Caki2 (cell line): ENCODE measurements around the gene GPATCH3. TPM values are rescaled to one million over a fixed set of nuclear protein-coding genes. Genes with fewer than 3 reads are reported as not detected.

Source experiments
- DNase-seq: peaks from one replicate; pipeline ENCODE4 v3.0.0-alpha.2; 2015; ENCODE audit warnings: low read depth
- in situ Hi-C: cut with HindIII; loops from 2 replicates; pipeline ENCODE4 v1.10.0; 2016; ENCODE audit warnings: low sequenced_read_pairs, low pct_unique_long_range_greater_than_20kb, mixed read lengths
- total RNA-seq: library from RNA; depleted of rRNA; stranded (reverse); fragments of >200 nt; shearing (Covaris generic); gene quantifications from 2 replicates; pipeline ENCODE4 v1.2.3, GENCODE V29; 2014; ENCODE audit warnings: low replicate concordance

Gene GPATCH3
- total RNA-seq, 1 experiment from 2014 or later: 13.0 TPM

DNA sequence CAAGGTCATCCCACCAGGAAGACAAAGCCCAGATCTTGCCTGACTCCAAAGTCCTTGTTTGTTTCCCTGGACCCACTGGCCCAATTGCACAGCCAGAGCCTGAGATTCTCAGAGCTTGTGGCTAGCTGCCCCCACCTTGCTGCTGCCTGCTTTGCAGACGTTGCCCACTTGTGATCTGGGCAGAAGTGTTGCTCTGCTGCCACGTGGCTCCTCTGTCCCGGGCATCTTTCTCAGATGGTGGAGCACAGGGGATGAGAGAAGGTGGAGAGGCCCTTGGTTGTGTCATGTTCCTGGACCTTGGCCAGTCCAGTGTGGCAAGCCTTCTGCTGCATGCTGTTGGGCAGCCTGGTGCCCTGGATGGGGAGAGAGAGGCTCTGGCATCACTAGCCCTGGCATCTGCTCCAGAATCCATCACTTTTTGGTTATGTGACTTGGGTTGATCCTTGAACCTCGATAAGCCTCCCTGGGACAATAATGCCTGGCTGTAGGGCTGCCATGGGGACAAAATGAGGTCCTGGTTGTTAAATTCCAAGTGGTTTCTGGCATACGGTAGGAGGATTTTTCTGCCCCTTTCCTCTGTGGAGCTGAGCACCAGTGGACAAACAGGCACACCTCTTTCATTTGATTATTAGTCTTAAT lies 15.1 kb upstream of the GPATCH3 start:
- in situ Hi-C loops: no loop called here
- DNase-seq: no peak

DNA sequence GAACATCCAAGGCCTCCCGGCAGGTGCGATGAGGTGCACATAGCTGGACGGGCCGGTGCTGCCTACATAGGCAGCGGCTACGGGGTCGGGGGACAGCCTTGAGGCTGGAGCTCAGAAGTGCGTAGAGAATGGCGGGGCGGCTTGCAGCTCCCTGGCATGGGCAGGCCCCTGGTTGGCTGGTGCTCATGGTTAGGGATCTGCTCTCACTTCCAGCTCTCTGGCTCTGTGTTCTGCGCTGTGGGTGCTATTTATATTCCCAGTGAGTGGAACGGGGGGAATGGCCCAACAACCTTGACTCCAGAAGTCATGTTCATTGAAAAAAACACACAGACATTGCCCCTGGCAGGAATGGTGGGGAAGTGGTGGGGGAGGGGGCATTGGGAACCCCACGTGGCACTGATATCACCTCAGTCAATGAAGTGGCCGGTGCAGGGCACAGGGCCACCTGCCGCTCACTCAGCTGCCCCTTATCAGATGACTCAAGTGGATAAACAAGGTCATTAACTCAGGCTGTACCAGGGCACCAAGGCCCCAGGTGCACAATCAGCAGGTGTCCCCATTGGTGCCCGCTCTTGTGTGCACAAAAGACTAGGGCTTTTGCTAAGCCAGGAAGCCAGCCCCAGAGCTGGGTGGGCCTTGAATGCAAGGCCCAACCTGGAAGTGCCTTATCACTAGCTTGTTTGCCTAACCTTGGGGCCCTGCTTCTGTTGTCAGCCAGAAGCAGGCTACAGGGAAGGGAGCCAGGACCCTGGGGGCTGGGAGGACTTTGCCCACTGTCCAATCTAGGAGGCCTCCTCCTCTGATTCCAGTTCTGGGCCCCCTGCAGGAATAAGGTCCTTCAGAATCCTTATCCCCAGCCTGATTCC lies 13.7 kb upstream of the GPATCH3 start, which contains the start of gene NR0B2:
Gene NR0B2, minus strand, starts transcription at position 222 of the 866 bp plus-strand sequence. Its CDS starts 35 bp downstream, at position 187.
- in situ Hi-C loops: no loop called here

GRCh38 chr1:26913389-26913753 lies 13.1 kb upstream of the GPATCH3 start:
- in situ Hi-C loops: no loop called here
- DNase-seq: no peak

More for the DNA sequence above, 13.7 kb upstream of the GPATCH3 start, which contains the start of gene NR0B2:
- DNase-seq: peak; percentile 53

DNA sequence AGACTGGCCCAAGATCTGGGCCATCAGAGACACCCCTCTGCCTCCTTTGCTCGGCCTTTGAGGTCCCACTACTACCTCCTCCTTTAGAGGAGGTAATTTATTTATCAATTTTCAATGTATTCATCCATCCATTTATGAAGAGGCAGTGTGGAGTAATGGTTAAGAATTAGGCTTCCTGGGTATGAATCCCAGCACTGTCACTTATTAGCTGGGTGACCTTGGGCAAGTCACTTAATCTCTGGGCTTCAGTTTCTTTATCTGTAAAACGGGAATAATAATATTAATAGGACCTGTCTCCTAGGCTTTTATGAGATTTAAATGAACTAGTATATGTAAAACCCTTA lies 11.9 kb upstream of the GPATCH3 start:
- no peak for DNase-seq
- in situ Hi-C loops: no loop called here

DNA sequence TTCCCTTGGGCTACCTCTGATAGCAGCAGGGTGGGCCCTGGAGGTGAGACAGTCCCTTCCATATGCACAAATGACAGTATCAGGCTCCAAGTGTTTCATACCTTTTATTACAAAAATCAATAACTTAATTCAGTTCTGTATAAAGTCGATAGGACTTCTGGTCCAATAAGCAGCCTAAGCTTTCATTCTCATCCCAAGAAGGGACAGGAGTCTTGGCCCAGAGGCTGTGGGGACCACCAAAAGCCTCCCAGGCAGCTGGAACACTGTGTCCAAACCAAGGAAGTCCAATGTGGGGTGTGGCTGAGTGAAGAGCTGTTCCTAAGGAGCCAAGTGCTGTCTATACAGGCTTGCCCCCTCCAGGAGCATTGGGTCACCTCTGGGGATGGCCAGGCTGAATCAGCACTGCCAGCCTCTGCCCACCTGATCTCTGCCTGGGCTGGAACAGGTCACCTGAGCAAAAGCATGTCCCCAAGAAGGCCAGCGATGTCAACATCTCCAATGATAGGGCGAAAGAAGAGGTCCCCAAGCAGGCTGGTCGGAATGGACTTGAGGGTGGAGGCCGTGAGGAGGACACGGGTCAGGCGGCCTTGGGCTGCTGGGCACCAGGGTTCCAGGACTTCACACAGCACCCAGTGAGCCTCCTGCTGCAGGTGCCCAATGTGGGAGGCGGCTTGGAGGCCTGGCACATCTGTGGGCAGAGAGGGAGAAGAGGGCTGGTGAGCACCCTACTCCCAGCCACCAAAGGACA lies 11.3 kb upstream of the GPATCH3 start:
- in situ Hi-C loops: no loop called here
- no peak for DNase-seq

- peak; percentile 66 for DNase-seq
- in situ Hi-C loops: no loop called here
Measured at GRCh38 chr1:26910343-26911160, 10.3 kb upstream of the GPATCH3 start.

DNA sequence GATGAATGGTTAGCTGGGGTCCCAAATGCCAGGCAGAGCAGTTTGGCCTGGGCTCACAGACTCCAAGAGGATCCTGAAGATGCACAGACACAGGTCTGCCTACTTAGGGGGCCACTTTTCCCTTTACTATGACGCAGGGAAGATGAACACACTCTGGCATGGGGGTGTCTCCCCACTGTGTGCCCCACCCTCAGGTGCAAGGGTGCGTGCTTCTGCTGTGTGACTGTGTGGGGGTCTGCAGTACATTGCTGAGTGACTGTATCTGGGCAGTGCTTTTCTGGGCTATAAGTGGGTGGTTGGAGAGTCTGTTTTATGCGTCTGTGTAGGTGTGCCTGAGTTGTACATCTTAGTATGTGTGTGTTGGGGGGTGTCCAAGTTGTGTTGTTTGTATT lies 9.7 kb upstream of the GPATCH3 start:
- DNase-seq: no peak
- in situ Hi-C loops: no loop called here

- peak; percentile 91 for DNase-seq
- in situ Hi-C loops: no loop called here
Measured at GRCh38 chr1:26907071-26907917, 7.0 kb upstream of the GPATCH3 start.

DNA sequence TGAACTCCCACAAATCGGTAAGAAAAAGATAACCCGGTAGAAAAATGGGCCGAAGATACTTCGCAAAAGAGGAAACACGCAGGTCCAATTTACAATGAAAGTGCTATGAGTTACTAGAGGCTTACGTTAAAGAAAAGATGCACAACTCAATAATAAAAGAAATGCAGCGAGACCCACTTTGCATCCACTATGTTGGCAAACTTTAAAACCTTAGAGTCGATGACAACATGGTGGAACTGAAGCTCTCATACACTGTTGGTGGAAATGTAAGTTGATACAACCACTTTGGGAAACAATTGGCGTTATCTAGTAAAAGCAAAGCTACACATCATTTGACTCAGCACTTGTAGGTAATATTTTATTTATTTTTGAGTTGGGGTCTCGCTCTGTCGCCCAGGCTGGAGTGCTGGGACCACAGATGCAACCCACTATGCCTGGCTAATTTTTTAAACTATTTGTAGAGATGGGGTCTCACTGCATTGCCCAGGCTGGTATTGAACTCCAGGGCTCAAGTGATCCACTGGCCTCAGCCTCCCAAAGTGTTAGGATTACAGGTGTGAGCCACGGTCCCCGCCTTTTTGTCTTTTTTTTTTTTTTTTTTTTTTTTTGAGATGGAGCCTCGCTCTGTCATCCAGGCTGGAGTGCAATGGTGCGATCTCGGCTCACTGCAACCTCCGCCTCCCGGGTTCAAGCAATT lies 696 bp upstream of the GPATCH3 start:
- in situ Hi-C loops: no loop called here
- no peak for DNase-seq

- in situ Hi-C loops: no loop called here
- no peak for DNase-seq
Measured at GRCh38 chr1:26897351-26897750, 2.9 kb downstream of the GPATCH3 start.

DNA sequence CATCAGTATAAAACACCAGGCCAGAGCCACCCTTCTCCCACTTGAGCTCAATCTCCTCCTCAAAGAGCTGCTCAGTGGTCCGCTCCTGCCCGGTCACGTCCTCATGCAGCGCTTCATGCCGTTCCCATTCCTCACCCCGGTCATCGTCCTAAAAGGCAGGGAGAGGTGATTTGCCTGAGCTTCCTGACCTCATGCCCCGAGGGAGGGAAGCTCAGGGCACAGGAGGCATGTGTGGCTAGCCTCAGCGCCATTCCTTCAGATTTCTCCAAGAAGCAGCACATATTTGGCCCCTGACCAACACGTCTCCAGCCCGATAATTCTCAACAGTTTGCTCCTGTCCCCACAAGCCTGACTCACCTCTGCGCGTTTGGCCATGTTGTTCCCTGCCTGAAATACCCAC lies 6.0 kb downstream of the GPATCH3 start:
- in situ Hi-C loops: no loop called here

GRCh38 chr1:26890467-26890796 lies 9.8 kb downstream of the GPATCH3 start:
- no peak for DNase-seq
- in situ Hi-C loops: no loop called here

More for the DNA sequence above, 6.0 kb downstream of the GPATCH3 start:
- no peak for DNase-seq

- in situ Hi-C loops: no loop called here
- peak; percentile 74 for DNase-seq
Measured at GRCh38 chr1:26889551-26890466, 10.5 kb downstream of the GPATCH3 start, which contains the start of gene GPN2. TSS of gene GPN2 (minus strand) at chr1:26890283. CDS start at chr1:26890096, 187 bp downstream.

DNA sequence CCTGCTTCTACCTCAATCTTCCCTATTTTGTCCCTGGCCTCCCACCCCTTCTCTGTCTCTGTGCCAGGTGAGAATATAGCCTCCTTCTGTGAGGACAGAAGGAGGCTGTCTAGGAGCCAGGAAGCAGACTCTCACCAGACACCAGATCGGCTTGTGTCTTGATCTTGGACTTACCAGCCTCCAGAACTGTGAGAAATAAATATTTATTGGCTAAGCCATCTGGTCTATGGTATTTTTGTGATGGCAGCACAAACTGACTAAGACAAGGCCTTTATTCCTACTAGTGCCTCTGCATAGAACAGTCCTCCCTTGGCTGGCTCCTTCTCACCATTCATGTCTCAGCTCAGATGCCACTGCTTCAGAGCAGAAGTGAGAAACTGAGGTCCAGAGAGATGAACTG lies 12.0 kb downstream of the GPATCH3 start:
- DNase-seq: no peak

GRCh38 chr1:26887125-26887524 lies 13.1 kb downstream of the GPATCH3 start:
- in situ Hi-C loops: no loop called here
- DNase-seq: no peak

More for the DNA sequence above, 12.0 kb downstream of the GPATCH3 start:
- in situ Hi-C loops: no loop called here
